Upper lobe of left lung (tissue), 6 donors: ENCODE measurements around the gene OSBPL9. TPM values are rescaled to one million over a fixed set of nuclear protein-coding genes. Genes with fewer than 3 reads are reported as not detected.

Source experiments
- ATAC-seq, 2 donors: fragments of 200-7000 bp; cut with Tn5 transposase; one replicate each; pipeline ENCODE4 v1.9.1; 2022; ENCODE audit warnings: mild to moderate bottlenecking in 2 of 2, moderate library complexity in 2 of 2; ENCODE audit not compliant: low FRiP score in 2 of 2
- DNase-seq, 2 donors: peaks; one replicate each; pipeline ENCODE4 v3.0.0-alpha.2; 2019 to 2020
- H3K27ac ChIP-seq, 4 donors: fragments of 200-600 bp; sonication (generic); one replicate each; pipeline ENCODE4 v1.5.1; 2016 to 2019
- H3K27me3 ChIP-seq, 4 donors: fragments of 200-600 bp; sonication (generic); one replicate each; pipeline ENCODE4 v1.5.1; 2017 to 2019
- H3K36me3 ChIP-seq, 4 donors: fragments of 200-600 bp; sonication (generic); one replicate each; pipeline ENCODE4 v1.5.1; 2016 to 2019
- H3K4me1 ChIP-seq, 4 donors: fragments of 200-600 bp; sonication (generic); one replicate each; pipeline ENCODE4 v1.5.1; 2018 to 2019
- H3K4me3 ChIP-seq, 4 donors: fragments of 200-600 bp; sonication (generic); one replicate each; pipeline ENCODE4 v1.5.1; 2017 to 2019; ENCODE audit warnings: mild to moderate bottlenecking in 2 of 4, moderate library complexity in 1 of 4
- H3K9me3 ChIP-seq, 4 donors: fragments of 200-600 bp; sonication (generic); one replicate each; pipeline ENCODE4 v1.5.1; 2018 to 2019
- CTCF ChIP-seq, 6 experiments: fragments of 450-650 bp in 4 of 6; fragments of 200-600 bp in 2 of 6; sonication (generic) in 2 of 6; IDR thresholded peaks; one replicate each; pipeline ENCODE4 v1.5.1; 2016 to 2019; ENCODE audit warnings: antibody characterized with exemption in 6 of 6
- EP300 ChIP-seq, 4 donors: sonication (generic); formaldehyde crosslinking; IDR thresholded peaks; one replicate each; pipeline ENCODE4 v1.5.1; 2017; ENCODE audit warnings: antibody characterized with exemption in 4 of 4, control low read depth in 2 of 4
- POLR2A ChIP-seq, 4 donors: fragments of 450-650 bp; IDR thresholded peaks; one replicate each; pipeline ENCODE4 v1.5.1; 2016 to 2017; ENCODE audit warnings: antibody characterized with exemption in 4 of 4, mild to moderate bottlenecking in 2 of 4
- POLR2AphosphoS5 ChIP-seq, 2 donors: sonication (generic); formaldehyde crosslinking; IDR thresholded peaks; one replicate each; pipeline ENCODE4 v1.5.1; 2017; ENCODE audit warnings: antibody characterized with exemption in 2 of 2
- WGBS, 2 donors: methylation state at CpG; one replicate each; pipeline ENCODE4 v1.1.5; 2017 to 2018; 5-methylcytosine and 5-hydroxymethylcytosine counted together
- total RNA-seq, 6 donors: library from RNA; depleted of rRNA in 4 of 6; stranded (reverse); fragments of >200 nt in 4 of 6; gene quantifications; one replicate each; pipeline versions ENCODE4 v1.1.0 to v1.2.1, GENCODE V29; 2016 to 2021
- donor health status: DM: no; HTN: no; CAD: no; lungs with moderate emphysema.
- donor health status: DM: no; HTN: yes; CAD: no; lungs with severe emphysema.

OSBPL9 gene
- total RNA-seq, 6 donors from 2014 or later = 55.7 to 271 (median 94.9) TPM

GRCh38 chr1:51669272-51669671 is 52.4 kb downstream of the OSBPL9 start:
- no peaks in the 10 kb centered on the region for H3K27me3 ChIP-seq
- no peaks in the 10 kb centered on the region for H3K9me3 ChIP-seq
- WGBS, 2 donors = 70 to 74% methylated on average over 4 of the region's 4 CpGs
- TF ChIP-seq POLR2AphosphoS5 (IDR thresholded peaks at IDR 0.05) (no peak), CTCF (IDR thresholded peaks at IDR 0.05) (no peak), POLR2A (IDR thresholded peaks at IDR 0.05) (no peak), EP300 (IDR thresholded peaks at IDR 0.05) (no peak)
- ATAC-seq = no peak
- H3K36me3 ChIP-seq = no peaks in the 10 kb centered on the region
- no peak overlapping the region for H3K27ac ChIP-seq
- H3K4me3 ChIP-seq = no peak overlapping the region
- H3K4me1 ChIP-seq = peaks cover 5 to 26% (median 18%) of the 10 kb centered on the region in 4 donors
- DNase-seq = no peak

GRCh38 chr1:51669816-51670215 is 52.9 kb downstream of the OSBPL9 start:
- no peaks in the 10 kb centered on the region for H3K27me3 ChIP-seq
- peaks cover 0 to 26% (median 14%) of the 10 kb centered on the region in 4 donors for H3K4me1 ChIP-seq
- H3K36me3 ChIP-seq = no peaks in the 10 kb centered on the region
- no peak for ATAC-seq
- no peak overlapping the region for H3K4me3 ChIP-seq
- WGBS, 2 donors = 94 to 98% methylated on average over 2 of the region's 2 CpGs
- no peaks in the 10 kb centered on the region for H3K9me3 ChIP-seq
- TF ChIP-seq EP300 (IDR thresholded peaks at IDR 0.05) (no peak), CTCF (IDR thresholded peaks at IDR 0.05) (no peak), POLR2A (IDR thresholded peaks at IDR 0.05) (no peak), POLR2AphosphoS5 (IDR thresholded peaks at IDR 0.05) (no peak)
- no peak overlapping the region for H3K27ac ChIP-seq
- no peak for DNase-seq

- ATAC-seq = no peak
- WGBS, 2 donors = 82 to 90% methylated on average over 4 of the region's 4 CpGs
These were observed 54.8 kb downstream of the OSBPL9 start for GRCh38 chr1:51671527-51672325.

GRCh38 chr1:51673279-51673678 is 56.4 kb downstream of the OSBPL9 start:
- no peak for ATAC-seq

More at GRCh38 chr1:51671527-51672325, 54.8 kb downstream of the OSBPL9 start:
- H3K4me1 ChIP-seq = peaks cover 0 to 26% (median 7%) of the 10 kb centered on the region in 4 donors
- no peaks in the 10 kb centered on the region for H3K36me3 ChIP-seq
- no peak overlapping the region for H3K4me3 ChIP-seq
- H3K9me3 ChIP-seq = no peaks in the 10 kb centered on the region
- no peak for DNase-seq
- H3K27ac ChIP-seq = no peak overlapping the region
- no peak for TF ChIP-seq POLR2AphosphoS5 (IDR thresholded peaks at IDR 0.05)
- TF ChIP-seq EP300 (IDR thresholded peaks at IDR 0.05) = no peak
- no peak for TF ChIP-seq POLR2A (IDR thresholded peaks at IDR 0.05)
- no peak for TF ChIP-seq CTCF (IDR thresholded peaks at IDR 0.05)
- no peaks in the 10 kb centered on the region for H3K27me3 ChIP-seq

More at GRCh38 chr1:51673279-51673678, 56.4 kb downstream of the OSBPL9 start:
- no peaks in the 10 kb centered on the region for H3K36me3 ChIP-seq
- TF ChIP-seq POLR2AphosphoS5 (IDR thresholded peaks at IDR 0.05) (no peak), EP300 (IDR thresholded peaks at IDR 0.05) (no peak), POLR2A (IDR thresholded peaks at IDR 0.05) (no peak), CTCF (IDR thresholded peaks at IDR 0.05) (no peak)
- H3K27ac ChIP-seq = no peak overlapping the region
- DNase-seq = no peak
- H3K27me3 ChIP-seq = no peaks in the 10 kb centered on the region
- 84 to 97% methylated on average over 1 of the region's 1 CpG for WGBS, 2 donors
- peaks cover 0 to 12% (median 7%) of the 10 kb centered on the region in 4 donors for H3K4me1 ChIP-seq
- no peak overlapping the region for H3K4me3 ChIP-seq
- H3K9me3 ChIP-seq = no peaks in the 10 kb centered on the region
